Endothelial cell of umbilical vein (primary cell): Measurements from ENCODE around the gene PLA2G6.

Experiments used
- CTCF ChIP-seq, 2 donors: IDR thresholded peaks; 1 replicate in 1 of 2; 2 replicates in 1 of 2; pipeline ENCODE4 v1.5.1; 2011; ENCODE audit warnings: low read length in 2 of 2, mild to moderate bottlenecking in 2 of 2, moderate library complexity in 2 of 2, control low read depth in 1 of 2, inconsistent platforms in 1 of 2, low read depth in 1 of 2; ENCODE audit not compliant: insufficient read depth in 1 of 2; ENCODE audit errors: extremely low read depth in 1 of 2
- EZH2 ChIP-seq: IDR thresholded peaks from 2 replicates; pipeline ENCODE4 v1.6.1; 2012; ENCODE audit warnings: borderline replicate concordance, low read depth, mild to moderate bottlenecking, moderate library complexity, low read length, inconsistent platforms; ENCODE audit not compliant: severe bottlenecking
- JUN ChIP-seq: IDR thresholded peaks from 2 replicates; pipeline ENCODE4 v1.6.1; 2011; ENCODE audit warnings: borderline replicate concordance, low read depth; ENCODE audit not compliant: insufficient read length, insufficient read depth
- MAX ChIP-seq: IDR thresholded peaks from 2 replicates; pipeline ENCODE4 v1.6.1; 2011; ENCODE audit not compliant: insufficient read depth, insufficient read length
- POLR2A ChIP-seq: IDR thresholded peaks from 2 replicates; pipeline ENCODE4 v1.6.1; 2012; ENCODE audit warnings: low read depth, mild to moderate bottlenecking, control low read depth, low read length
- POLR2AphosphoS5 ChIP-seq: IDR thresholded peaks from 2 replicates; pipeline ENCODE4 v1.6.1; 2012; ENCODE audit warnings: low read depth, mild to moderate bottlenecking, control low read depth, low read length, moderate library complexity; ENCODE audit not compliant: insufficient read depth

- no peak for TF ChIP-seq POLR2A
- no peak for TF ChIP-seq CTCF (IDR thresholded peaks at IDR 0.05; ENCODE audit: extremely low read depth in 1 of 2, insufficient read depth in 1 of 2, low read depth in 1 of 2, low read length in 2 of 2)
- no peak for TF ChIP-seq JUN
- no peak for TF ChIP-seq POLR2AphosphoS5
- TF ChIP-seq EZH2 = no peak
- TF ChIP-seq MAX = no peak
These were observed 108.2 kb downstream of the PLA2G6 start for GRCh38 chr22:38073150-38074130.
